Neuron (in vitro differentiated cells): ENCODE data around the gene ABCC1.
"Not testable (repeated sequence)": the region's sequence is repeated elsewhere in the genome, so short reads cannot be mapped to it uniquely, and the experiment has no call there.

Experiments
- H2AFZ ChIP-seq: one replicate; pipeline ENCODE4 v1.6.1; 2013; ENCODE audit warnings: low read depth, mild to moderate bottlenecking, inconsistent platforms, low read length, moderate library complexity
- H3K27me3 ChIP-seq: one replicate; pipeline ENCODE4 v1.6.1; 2013; ENCODE audit warnings: low read length; ENCODE audit not compliant: insufficient read depth
- H3K36me3 ChIP-seq: one replicate; pipeline ENCODE4 v1.6.1; 2013; ENCODE audit warnings: low read length; ENCODE audit not compliant: insufficient read depth
- H3K4me1 ChIP-seq: one replicate; pipeline ENCODE4 v1.6.1; 2013; ENCODE audit warnings: low read length; ENCODE audit not compliant: insufficient read depth
- H3K4me3 ChIP-seq: 2 replicates; pipeline ENCODE4 v1.5.1; 2013; ENCODE audit warnings: mild to moderate bottlenecking, low read length, moderate library complexity
- H3K9me3 ChIP-seq: one replicate; pipeline ENCODE4 v1.6.1; 2013; ENCODE audit warnings: low read length

ABCC1 gene

DNA sequence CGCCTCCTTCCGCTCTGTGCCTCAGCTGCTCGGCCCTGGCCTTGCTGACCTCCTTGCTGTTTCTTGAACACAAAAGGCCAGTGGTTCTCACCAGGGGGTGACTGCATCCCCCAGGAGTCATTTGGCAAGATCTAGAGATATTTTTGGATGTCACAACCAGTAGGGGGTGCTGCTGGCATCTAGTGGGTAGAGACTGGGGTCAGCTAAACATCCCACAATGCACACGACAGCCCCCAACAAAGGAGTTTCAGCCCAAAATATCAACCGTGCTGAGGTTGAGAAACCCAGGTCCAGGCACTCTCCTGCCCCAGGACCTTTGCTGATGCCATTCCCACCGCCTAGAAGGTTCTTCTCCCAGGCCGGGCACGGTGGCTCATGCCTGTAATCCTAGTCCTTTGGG, 234.1 kb downstream of the ABCC1 start:
- H3K9me3 ChIP-seq: no peaks in the 10 kb centered on the region

DNA sequence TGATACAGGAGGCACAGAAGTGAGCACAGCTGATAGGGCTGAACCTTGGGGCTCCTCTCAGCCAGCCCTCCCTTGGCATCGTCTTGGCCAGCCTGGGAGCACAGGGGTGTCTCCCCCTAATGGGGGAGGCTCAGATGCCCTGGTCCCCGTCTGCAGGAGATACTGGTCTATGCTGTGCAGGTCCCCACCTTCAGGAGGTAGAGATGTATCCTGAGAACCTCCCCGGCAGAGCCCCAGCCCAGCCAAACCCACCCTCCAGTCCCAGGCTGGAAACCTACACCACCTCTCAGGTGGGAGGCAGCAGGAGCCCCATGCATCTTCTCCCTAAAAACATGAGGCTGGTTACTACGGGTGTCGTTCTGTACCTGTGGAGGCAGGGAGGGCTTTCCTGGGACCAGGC, 235.2 kb downstream of the ABCC1 start:
- H2AFZ ChIP-seq: no peak overlapping the region
- H3K36me3 ChIP-seq: no peaks in the 10 kb centered on the region
- H3K4me1 ChIP-seq: no peaks in the 10 kb centered on the region
- H3K27me3 ChIP-seq: no peaks in the 10 kb centered on the region
- no peaks in the 10 kb centered on the region for H3K9me3 ChIP-seq
- no peak overlapping the region for H3K4me3 ChIP-seq

More for the DNA sequence above, 234.1 kb downstream of the ABCC1 start:
- Histone ChIP-seq H3K4me3 (no peak overlapping the region), H2AFZ (no peak overlapping the region), H3K36me3 (no peaks in the 10 kb centered on the region), H3K27me3 (no peaks in the 10 kb centered on the region), H3K4me1 (no peaks in the 10 kb centered on the region)

DNA sequence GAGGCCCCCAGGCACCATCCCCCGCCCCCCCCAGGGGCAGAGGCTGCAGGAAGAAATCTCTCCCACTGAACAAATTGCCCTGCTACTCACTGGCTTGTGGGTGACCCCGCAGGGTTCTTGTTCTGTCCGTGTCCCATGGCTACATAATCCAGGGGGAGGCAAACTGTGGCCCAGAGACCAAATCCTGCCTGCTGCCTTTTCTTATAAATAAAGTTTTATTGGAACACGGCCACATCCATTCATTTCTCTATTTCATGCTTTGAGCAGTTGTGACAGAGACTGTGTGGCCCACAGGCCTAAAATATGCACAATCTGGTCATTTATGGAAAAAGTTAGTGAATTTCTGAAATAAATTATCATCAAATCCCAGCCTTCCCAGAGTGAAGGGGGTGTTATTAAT, 235.7 kb downstream of the ABCC1 start:
- no peak overlapping the region for H3K4me3 ChIP-seq
- no peak overlapping the region for H2AFZ ChIP-seq
- no peaks in the 10 kb centered on the region for H3K4me1 ChIP-seq
- no peaks in the 10 kb centered on the region for H3K27me3 ChIP-seq
- no peaks in the 10 kb centered on the region for H3K36me3 ChIP-seq
- H3K9me3 ChIP-seq: no peaks in the 10 kb centered on the region

DNA sequence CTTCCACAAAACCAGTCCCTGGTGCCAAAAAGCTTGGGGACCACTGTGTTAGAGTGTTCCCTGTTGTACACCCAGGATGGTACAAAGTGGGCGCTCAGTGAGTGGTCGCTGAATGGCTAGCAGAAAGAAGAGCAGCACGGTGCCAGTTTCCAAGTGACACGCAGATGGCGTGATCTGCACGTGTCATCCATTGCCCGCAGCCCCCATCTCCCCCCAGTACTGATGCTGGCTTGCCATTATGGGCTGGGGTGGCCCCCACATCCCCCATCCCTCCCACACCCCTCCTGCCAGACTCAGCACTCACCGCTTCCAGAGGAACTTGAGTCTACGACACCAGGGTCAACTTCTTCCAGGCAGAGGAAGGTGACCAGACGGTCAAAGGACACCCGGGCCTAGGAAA, 237.4 kb downstream of the ABCC1 start:
- no peak overlapping the region for H3K4me3 ChIP-seq
- no peak overlapping the region for H2AFZ ChIP-seq
- H3K4me1 ChIP-seq: no peaks in the 10 kb centered on the region
- no peaks in the 10 kb centered on the region for H3K27me3 ChIP-seq
- no peaks in the 10 kb centered on the region for H3K9me3 ChIP-seq
- no peaks in the 10 kb centered on the region for H3K36me3 ChIP-seq

DNA sequence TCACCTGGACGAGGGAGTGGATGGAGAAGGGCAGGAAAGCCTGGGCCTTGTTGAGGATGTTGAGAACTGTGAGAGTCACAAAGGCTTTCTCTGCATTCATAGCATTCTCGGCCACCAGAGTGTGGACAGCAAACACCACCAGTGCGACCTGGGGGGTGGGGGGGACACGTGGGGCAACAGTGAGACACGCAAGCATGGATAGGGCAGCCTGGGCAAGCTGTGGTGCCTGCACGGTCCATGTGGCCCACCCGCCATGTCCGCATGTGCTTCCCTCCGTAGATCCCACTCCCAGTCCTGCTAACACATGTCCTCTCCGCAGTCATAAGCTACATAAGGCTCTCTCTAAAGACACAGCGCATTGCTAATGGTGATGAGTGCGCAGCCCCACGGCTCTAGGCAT, 239.4 kb downstream of the ABCC1 start:
- Histone ChIP-seq H3K36me3 (no peaks in the 10 kb centered on the region), H2AFZ (no peak overlapping the region), H3K4me1 (no peaks in the 10 kb centered on the region), H3K27me3 (no peaks in the 10 kb centered on the region), H3K9me3 (no peaks in the 10 kb centered on the region), H3K4me3 (no peak overlapping the region)

DNA sequence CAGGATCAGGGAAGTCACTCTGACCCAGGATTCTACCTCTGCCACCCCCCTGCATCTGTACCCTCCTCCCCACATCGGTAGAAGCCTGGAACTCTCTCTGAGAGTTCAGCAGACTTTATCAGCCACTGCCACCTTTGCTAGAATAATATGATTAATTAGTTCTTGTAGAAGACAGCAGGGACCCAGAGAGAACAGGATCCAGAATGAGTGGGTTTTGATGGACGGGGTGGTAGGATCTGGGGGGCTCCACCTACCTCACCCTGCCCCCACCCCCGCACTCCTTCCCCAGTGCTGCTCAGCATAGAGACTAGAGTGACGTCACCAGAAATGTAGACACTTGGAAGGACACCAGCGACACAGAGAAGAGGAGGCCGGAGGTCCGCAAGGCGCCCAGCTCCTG, 240.4 kb downstream of the ABCC1 start:
- Histone ChIP-seq H3K9me3 (no peaks in the 10 kb centered on the region), H3K27me3 (no peaks in the 10 kb centered on the region), H3K4me1 (no peaks in the 10 kb centered on the region), H3K4me3 (no peak overlapping the region), H3K36me3 (no peaks in the 10 kb centered on the region), H2AFZ (no peak overlapping the region)

DNA sequence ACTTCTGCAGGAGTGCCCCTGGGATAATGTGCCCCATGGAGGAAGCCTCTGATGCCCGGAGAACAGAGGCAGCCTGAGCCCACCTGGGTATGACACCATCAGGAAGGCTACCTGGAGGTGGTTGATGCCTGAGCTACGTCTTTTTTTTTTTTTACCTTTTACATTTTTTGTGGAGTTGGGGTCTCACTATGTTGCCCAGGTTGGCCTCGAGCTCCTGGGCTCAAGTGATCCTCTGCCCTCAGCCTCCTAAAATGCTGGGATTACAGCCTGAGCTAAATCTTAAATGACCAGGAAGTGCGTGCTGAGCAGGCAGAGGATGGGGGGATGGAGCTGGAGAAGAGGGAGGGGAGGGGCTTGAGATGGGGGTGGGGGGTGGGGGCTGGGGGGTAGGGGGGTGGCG, 241.1 kb downstream of the ABCC1 start:
- H3K4me3 ChIP-seq: no peak overlapping the region
- no peak overlapping the region for H2AFZ ChIP-seq
- H3K4me1 ChIP-seq: no peaks in the 10 kb centered on the region
- no peaks in the 10 kb centered on the region for H3K36me3 ChIP-seq
- H3K27me3 ChIP-seq: no peaks in the 10 kb centered on the region
- no peaks in the 10 kb centered on the region for H3K9me3 ChIP-seq

DNA sequence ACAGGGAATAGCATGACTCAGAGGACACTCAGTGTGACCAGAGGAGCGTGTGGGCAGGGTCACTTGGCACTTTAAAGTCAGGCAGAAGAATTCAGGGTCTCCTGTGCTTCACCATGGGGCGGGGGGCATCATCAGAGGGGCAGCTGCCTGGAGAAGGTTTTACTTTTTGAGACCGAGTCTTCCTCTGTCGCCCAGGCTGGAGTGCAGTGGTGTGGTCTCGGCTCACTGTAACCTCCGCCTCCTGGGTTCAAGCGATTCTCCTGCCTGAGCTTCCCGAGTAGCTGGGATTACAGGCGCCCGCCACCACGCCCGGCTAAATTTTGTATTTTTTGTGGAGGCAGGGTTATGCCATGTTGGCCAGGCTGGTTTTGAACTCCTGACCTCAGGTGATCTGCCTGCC, 241.6 kb downstream of the ABCC1 start:
- not testable (repeated sequence) for H3K36me3 ChIP-seq, H3K4me3 ChIP-seq, H3K4me1 ChIP-seq

DNA sequence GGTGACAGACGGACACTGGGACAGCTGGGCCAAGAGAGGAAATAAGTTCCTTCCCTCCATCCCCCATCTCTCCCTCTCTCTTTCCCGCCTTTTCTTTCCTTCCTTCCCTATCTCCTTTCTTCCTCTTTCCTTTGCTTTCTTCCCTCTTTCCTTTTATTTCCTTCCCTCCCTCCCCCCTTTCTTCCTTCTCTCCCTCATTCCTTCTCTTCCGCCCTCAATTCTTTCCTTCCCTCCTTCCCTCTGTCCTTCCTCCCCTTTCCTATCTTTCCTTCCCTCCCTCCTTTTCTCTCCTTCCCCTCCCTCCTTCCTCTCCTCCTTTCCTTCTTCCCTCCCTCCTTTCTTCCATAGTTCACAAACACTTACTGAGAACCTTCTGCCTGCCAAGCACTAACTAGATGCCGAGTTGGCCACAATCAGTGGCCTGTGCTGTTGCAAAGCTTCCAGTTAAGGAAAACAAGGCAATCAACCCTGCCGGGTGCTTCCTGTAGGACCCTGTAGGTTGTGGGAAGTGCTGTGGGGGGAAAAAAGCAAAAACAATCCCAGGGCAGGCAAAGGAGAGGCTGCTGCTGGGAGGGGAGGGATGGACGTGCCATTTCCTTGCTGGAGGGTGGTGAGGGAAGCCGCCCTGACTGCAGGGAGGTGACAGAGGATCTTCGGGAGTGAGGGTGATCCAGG, 242.2 kb downstream of the ABCC1 start:
- Histone ChIP-seq H3K27me3 (no peaks in the 10 kb centered on the region), H2AFZ (no peak overlapping the region), H3K36me3 (no peaks in the 10 kb centered on the region), H3K9me3 (no peaks in the 10 kb centered on the region), H3K4me1 (no peaks in the 10 kb centered on the region), H3K4me3 (no peak overlapping the region)

More for the DNA sequence above, 241.6 kb downstream of the ABCC1 start:
- not testable (repeated sequence) for H3K9me3 ChIP-seq, H2AFZ ChIP-seq, H3K27me3 ChIP-seq
